HG03457 (cell line): ENCODE data around the gene PLEKHG4.

Source experiments
- ATAC-seq: cut with Tn5 transposase; IDR thresholded peaks from one replicate; pipeline ENCODE4 v1.9.1; 2021; ENCODE audit warnings: moderate number of reproducible peaks; ENCODE audit not compliant: unreplicated experiment

The PLEKHG4 gene, protein sequence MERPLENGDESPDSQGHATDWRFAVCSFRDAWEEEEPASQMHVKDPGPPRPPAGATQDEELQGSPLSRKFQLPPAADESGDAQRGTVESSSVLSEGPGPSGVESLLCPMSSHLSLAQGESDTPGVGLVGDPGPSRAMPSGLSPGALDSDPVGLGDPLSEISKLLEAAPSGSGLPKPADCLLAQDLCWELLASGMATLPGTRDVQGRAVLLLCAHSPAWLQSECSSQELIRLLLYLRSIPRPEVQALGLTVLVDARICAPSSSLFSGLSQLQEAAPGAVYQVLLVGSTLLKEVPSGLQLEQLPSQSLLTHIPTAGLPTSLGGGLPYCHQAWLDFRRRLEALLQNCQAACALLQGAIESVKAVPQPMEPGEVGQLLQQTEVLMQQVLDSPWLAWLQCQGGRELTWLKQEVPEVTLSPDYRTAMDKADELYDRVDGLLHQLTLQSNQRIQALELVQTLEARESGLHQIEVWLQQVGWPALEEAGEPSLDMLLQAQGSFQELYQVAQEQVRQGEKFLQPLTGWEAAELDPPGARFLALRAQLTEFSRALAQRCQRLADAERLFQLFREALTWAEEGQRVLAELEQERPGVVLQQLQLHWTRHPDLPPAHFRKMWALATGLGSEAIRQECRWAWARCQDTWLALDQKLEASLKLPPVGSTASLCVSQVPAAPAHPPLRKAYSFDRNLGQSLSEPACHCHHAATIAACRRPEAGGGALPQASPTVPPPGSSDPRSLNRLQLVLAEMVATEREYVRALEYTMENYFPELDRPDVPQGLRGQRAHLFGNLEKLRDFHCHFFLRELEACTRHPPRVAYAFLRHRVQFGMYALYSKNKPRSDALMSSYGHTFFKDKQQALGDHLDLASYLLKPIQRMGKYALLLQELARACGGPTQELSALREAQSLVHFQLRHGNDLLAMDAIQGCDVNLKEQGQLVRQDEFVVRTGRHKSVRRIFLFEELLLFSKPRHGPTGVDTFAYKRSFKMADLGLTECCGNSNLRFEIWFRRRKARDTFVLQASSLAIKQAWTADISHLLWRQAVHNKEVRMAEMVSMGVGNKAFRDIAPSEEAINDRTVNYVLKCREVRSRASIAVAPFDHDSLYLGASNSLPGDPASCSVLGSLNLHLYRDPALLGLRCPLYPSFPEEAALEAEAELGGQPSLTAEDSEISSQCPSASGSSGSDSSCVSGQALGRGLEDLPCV

DNA sequence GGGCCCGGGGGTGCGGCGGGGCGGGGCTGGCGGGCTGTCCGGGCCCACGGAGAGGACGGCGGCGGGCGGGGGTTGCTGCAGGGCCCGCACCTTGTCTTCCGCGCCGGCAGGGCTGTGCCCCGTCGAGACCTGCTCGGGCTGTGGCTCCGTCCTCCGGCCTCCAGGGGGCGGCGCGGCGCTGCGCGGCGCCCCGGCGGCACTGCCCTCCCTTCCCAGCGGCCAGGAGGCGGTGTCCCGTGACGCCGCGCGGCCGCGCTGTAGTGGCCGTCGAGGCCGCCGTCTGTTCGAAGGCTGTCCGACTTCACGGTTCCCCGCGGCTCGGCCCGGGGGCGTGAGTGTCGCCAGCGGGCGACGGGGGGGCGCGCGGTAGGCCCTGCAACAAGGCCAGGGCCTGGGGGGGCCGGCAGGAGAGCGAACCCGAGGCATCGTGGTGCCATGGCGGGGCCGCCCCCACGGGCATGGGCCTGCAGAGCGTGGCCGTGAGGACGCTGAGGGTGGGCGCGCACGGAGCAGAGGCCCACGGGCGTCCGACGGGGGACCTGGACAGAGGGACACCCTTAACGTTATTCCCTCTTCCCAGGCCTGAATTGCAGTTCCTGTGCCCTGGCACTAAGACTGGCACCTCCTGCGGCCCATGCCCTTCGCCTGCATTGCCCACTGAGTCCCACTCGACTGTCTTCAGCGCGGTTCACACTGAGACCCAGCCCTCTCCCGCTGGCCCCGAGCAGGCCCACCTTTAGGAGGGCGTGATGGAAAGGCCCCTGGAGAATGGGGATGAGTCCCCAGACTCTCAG, at the start of gene PLEKHG4:
PLEKHG4 (plus strand) TSS at position 237 of the 794 bp plus-strand sequence; CDS start at position 750, 513 bp downstream.
- no peak for ATAC-seq

DNA sequence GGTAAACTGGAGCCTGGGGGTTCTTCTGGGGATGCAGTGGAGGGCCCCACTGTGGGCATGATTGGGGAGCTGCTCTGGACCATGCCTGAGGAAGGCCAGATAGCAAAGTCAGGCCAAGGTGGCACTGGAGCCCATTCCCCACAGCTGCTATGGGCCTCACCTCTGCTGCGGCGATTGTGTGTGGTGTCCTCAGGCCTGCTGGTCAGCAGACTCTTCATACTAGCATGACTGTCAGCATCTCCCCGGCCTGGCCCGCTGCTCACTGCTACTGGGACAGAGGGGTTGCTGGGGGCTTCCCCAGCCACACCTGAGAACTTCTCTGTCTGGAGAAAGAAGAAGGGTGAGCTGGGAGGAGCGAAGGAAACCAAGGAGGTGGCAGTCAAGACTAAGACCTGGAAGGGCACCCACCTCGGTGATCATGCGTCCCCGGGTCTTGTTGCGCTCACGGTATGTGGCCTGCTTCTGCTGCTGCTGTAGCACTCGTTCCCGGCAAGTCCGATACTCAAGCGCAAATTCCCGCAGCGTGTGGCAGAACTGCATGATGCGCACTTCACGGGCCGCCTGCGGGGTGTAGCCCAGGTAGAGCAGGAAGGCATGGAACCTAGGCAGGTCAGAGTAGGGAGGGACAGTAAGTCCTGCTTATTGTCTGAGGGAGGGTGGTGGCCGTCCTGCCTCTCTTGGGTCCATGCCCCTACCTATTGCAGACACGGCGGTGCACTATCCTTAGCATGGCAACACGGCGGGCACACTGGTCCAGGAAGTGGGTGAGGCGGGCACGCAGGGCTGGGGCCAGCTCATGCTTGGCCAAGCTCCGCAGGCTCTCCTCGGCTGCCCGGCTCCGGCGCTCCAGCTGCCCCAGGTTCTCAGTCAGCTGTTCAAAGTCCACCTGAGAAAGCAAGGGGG, 49.2 kb upstream of the PLEKHG4 start:
- ATAC-seq, result no peak

DNA sequence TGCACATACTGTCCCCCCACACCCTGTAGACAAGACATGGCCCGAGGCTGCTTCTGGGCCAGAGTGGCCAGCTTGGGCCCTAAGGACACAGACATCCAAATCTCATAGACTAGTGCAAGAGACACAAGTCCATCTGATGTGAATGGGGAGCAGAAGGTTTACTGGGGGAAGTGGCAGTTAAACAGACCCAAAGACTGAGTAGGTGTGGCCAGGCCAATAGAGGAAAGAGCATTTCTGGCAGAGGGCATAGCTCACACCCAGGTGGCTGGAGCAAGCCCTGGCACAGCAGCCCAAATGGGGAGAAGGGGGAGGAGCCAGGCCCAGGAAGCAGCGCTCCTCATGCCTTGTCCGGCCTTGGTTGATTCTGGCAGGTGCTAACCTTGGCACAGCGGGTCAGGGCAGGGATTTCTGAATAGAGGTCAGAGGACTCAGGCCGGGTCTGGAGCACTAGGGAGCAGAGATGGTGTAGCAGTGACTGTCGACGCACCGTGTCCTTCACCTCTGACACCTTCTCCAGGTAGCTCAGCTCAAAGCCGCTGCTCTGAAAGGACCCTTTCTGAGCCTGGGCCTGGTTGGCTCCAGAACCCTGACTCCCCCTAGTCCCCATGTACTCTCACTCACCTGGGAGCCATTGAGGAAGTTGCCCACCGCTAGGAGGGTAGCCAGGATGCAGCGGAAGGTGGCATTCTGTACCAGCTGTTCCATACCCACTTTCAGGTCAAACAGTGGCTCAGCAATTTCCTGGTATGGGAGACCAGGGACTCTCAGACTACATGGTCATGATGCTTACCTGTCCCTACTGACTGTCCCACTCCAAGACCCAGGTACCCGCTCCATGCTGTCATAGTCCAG, 48.3 kb upstream of the PLEKHG4 start:
- no peak for ATAC-seq

DNA sequence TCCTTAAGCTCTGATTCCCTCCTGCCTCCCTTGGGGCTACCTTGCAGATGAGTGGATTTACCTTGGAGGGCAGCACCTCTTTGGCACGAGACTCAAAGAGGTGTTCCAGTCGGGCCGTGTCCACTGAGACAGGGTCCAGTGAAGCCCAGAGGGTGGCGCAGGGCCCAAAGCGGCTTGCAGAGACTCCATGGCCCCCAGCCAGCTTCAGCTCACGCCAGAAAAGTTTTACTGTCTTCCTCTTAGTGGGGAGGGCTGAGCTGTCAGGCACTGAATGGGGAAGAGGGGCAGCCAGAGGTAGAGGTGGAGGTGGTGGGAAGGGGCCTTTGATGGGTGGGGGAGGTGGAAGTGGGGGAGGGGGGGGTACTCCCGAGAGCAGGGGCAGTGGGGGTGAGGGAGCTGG, 45.7 kb upstream of the PLEKHG4 start:
- no peak for ATAC-seq

DNA sequence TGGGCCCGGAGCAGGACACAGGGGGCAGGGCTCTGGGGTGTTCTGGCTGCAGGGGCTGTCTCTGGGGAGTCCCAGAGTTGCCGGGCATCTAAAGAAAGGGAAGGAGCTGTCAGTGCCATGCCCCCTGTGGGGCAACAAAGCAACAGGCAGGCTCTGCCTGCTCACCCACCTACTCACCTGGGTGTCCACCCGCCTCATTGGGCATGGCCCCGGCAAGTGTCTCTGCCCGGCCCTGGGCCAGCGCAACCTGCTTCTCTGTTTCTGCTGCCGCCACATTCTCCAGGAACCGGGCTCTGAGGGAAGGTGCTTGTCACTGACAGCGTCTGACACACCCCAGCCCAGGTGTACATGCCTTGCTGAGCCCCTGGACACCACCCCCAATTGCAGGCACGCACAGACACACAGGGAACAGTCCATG, 45.1 kb upstream of the PLEKHG4 start:
- no peak for ATAC-seq

DNA sequence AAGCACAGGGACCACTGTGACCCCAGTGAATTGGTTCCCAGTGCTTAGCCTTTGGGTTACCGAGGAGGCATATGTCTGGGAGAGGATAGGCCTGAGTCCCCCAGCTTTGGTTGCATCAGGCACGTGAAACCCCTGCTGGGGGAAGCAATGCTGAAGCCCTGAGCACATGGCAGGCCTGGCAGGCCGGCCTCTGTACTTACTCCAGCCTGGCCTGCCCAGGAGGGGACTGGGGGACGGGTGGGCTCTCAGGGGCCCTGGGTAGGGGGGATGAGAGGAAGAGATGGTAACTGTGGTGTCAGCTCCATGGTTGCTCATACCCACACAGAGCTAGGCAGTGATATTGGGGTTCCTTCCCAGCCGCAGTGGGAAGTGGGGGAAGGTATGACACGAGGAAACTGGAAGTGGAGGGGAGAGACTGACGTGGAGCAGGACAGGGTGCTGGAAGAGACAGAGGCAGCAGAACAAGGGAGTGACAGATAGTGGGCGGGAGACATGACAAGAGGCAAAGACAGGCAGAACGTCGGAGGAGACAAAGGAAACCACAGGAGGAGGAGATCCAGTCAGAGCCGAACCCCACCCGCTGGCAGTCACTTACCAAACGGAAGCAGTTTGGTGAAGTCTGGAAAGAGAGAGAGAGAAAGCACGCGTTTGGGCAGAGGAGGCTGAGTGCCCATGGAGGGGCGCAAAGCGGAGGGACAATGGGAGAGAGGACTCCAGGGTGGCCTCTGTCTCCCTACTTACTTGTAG, 43.3 kb upstream of the PLEKHG4 start:
- ATAC-seq, result no peak

DNA sequence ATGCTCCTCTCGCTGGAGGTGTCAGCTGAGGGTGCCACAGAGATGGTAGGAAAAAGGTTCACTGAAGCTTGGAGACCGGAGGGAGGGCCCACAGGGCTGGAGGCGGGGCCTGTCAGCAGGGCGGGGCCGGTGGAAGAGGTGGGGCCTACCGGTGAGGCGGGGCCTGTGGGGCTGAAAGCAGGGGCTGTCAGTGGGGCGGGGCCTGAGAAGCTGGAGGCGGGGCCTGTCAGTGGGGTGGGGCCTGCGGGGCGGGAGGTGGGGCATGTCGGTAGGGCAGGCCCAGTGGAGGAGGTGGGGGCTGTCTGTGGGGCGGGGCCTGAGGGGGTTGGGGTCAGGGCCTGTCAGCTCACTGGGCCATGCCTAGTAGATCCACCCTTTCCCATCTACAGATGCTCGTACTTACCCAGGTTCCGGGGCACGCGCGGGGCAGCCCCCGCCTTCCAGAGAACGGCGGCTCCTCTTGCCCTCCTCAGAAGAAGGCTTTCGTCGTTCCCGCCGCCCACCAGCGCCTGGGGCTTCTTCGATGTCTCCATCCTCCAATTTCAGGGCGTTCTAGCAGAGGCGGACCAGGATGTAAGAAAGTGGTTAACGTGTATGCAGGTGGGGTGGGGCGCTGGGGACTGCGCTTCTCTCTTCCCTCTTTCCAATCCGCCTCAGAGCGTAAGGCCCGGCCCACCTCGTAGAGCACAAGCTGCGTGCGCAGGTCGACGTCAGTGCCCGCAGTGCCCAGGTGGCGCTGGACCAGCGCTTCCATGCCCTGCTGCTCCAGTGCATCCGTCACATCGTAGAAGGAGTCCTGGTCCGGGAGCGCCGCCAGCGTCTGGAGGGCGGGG, 42.6 kb upstream of the PLEKHG4 start:
- no peak for ATAC-seq

DNA sequence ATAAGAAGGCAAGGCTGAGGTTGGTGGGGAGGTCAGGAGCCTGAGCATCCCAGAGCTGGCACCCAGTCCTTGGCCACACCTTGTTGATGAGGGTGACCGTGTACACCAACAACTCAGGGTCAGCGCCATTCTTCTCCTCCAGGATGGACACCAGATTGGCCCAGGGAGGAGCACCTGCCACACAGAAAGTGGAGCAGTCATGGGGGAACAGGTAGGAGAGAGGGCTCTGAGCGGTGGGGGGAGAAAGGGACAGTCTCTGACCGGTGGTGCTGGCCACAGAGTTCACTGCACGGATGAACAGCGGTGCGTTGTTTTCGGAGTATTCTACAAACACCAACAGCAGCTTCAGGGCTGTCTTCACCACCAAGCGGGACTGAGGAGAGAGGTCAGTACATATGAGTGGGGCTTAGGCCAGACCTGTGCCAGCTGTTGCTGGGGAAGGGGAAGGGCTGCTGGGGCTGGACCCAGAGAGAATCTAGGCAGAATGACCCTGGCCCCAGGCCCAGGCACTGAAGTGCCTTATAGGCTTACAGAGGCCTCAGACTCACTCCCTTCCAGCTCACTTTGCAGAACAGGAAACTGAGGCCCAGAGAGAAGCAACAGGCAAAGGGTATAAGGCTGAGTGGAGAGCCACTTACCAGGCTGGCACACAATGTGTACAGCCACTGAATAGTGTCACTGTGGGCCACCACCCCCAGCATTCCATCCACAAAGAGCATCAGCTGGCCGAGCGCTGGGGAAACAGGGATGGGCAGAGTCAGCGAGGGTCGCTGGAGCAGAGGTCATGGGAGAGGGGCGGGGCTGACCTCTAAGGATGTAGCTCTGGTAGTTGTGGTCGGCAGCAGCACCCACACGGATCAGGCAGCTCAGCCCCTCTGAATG, 41.7 kb upstream of the PLEKHG4 start:
- ATAC-seq, result no peak

DNA sequence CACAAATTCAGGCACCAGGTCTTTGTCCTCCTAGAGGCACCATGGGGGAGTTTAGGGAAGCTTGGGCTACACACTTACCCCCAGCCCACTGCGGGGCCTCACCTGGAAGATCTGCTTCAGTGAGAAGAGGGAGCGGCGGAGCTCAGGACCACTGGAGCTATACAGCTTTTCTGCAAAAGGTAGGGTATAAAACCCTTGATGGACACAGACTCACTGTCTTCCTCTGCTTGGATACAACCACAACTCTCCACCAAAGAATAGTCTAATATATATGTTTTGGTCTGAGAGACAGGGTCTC, 41.1 kb upstream of the PLEKHG4 start:
- no peak for ATAC-seq

DNA sequence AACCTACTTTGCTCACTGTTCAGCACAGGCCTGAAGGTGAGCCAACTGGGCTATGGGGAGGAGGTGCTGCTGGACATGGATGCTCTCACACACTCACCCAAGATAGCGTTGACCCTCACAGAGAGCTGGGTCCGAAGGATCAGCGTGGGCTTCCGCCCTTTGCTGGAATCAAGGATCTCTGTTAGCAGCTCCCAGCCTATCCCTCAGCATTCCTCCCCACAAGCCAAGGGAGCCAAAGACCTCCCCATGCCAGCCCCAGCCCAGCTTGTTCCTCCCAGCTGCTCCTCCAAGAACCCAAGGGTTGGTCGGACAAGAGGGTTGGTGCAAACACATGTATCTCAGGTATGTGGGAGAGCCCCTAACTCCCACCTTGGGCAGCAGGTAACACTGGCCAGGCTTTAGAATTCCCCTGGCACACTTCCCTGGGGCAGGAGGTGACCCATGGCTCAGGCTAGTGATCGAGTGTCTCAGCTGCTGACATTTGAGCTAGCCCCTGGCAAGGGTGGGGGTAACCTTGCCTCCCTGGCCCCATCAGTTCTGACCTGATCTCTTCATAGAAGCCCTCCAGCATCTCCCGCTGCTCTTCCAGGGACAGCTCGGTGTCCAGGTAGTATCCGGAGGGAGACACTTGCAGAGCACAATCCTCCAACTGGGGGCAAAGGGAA, 40.4 kb upstream of the PLEKHG4 start:
- no peak for ATAC-seq

DNA sequence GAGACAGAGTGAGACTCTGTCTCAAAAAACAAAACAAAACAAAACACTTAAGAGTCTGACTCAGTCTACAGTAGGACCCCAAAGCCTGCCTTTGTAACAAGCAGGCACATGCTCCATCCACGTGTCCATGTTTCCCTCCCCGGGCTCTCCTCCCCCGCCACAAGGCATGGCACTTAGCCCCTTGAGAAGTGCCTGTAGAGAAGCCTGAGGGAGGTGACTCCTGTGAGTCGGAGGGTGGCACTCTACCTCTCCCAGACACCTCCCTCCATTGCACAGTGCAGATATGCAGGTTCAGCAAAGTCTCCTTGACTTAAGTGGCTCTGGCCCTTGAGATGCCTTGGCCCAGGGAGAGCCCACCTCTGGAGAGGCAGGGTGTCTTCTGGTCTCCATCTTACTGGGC, 38.8 kb upstream of the PLEKHG4 start:
- no peak for ATAC-seq

DNA sequence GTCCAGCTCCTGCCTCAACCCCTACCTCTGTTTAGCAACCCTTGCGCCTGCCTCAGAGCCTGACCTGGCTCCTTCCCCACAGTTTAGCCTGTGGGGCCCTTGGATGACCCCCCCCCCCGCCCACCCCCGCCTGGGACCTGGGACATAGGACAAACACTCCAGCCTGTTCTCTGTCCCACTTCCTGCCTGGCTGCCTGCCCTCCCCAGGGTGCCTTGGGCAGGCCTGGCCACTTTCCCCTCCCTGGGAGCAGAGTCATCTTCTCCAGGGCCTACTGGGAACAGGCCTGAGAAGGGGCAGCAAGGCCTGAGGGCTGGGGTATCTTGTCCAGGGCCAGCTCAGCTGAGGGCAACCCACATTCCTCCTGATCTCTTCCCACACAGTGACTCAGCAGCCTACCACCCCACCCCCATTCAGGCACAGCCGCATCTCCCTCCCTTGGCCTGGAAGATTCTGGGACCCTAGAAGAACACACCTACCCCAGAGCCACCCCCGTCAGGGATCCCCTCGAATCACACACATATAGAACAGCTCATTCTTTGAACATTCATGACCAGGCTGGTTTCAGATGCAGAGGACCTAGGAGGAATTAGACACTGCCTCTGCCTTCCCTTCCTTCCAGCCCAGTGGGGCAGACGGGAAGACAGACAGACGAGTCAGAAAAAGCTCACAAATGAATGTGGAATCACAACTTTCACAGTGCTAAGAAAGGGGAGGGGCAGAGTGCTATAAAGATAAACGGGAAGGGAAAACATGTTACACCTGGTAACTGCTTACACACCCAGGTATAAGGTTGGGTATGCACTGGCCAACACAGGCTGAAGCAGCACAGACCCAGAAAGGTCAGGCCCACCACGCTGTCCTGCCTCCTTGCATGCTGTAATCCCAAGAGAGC, 38.1 kb upstream of the PLEKHG4 start:
- no peak for ATAC-seq

DNA sequence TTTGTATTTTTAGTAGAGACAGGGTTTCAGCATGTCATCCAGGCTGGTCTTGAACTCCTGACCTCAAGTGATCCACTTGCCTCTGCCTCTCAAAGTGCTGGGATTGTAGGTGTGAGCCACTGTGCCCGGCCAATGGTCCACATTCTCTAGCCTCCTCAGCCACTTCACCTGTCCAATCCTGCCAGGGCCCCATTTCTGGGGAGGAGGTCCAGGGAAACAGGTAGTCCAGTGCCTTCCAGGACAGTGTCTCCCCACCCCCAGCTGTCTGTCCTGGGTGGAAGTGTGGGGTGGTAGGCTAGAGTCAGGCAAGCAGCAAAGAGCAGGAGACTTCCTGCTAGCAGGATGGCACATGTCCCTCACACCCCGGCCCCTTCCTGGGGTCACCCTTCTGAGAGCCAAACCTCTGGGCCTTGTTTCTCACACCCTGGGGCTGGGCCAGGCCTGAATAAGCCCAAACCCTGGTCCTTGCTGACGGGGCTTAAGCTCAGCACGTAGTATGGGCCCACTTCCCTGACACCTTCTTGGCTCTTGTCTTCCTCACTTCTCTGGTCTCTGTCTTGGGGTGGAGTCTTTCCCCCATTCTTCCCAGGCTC, 37.1 kb upstream of the PLEKHG4 start:
- ATAC-seq, result no peak

DNA sequence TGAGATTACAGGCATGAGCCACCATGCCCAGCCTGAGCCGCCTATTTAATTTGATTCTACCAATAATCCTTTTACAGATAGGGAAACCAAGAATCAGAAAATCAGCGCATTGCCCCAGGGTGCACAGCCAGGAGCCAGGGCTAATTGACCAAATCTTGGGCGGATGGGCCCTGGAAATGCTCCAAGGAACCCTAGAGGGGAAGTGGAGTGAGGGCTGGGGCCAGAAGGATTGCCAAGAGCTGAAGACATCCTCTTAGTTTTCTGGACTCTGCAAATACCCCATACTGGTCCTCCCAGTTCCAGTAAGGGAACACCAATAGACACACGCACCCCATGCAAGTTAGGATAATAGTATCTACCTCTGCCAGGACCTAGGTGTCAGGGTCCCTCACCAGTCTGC, 35.9 kb upstream of the PLEKHG4 start:
- ATAC-seq, result no peak
